Fibroblast of lung (primary cell): ENCODE results near the gene NUDT3. TPM values are rescaled to one million over a fixed set of nuclear protein-coding genes. Genes with fewer than 3 reads are reported as not detected.

ENCODE experiments used
- DNase-seq, 2 donors: peaks; one replicate each; pipeline versions ENCODE4 v3.0.0 to v3.0.0-alpha.2; 2010; ENCODE audit warnings: low read depth in 2 of 2
- H2AFZ ChIP-seq: 2 replicates; pipeline ENCODE4 v1.5.1; 2012; ENCODE audit warnings: low read length, control low read depth, inconsistent platforms
- H3K27ac ChIP-seq: 2 replicates; pipeline ENCODE4 v1.5.1; 2011; ENCODE audit warnings: low read length, control low read depth; ENCODE audit not compliant: insufficient read depth
- H3K27me3 ChIP-seq: 2 replicates; pipeline ENCODE4 v1.5.1; 2011; ENCODE audit warnings: mild to moderate bottlenecking, low read length; ENCODE audit not compliant: control insufficient read depth, insufficient read depth
- H3K36me3 ChIP-seq: 2 replicates; pipeline ENCODE4 v1.5.1; 2011; ENCODE audit warnings: low read length; ENCODE audit not compliant: control insufficient read depth, insufficient read depth
- H3K4me1 ChIP-seq: 2 replicates; pipeline ENCODE4 v1.5.1; 2011; ENCODE audit warnings: low read length; ENCODE audit not compliant: control insufficient read depth, insufficient read depth; ENCODE audit errors: extremely low read depth
- H3K4me2 ChIP-seq: 2 replicates; pipeline ENCODE4 v1.5.1; 2011; ENCODE audit warnings: low read length, control low read depth; ENCODE audit not compliant: insufficient read depth; ENCODE audit errors: extremely low read depth
- H3K4me3 ChIP-seq, 4 experiments: fragments of 200-600 bp in 1 of 4; sonication (generic) in 1 of 4; replicated peaks in 1 of 4; 2 replicates each; pipeline ENCODE4 v1.5.1; 2011 to 2016; ENCODE audit warnings: low read length in 4 of 4, low read depth in 3 of 4, mild to moderate bottlenecking in 3 of 4, control low read depth in 2 of 4, inconsistent platforms in 1 of 4, mixed read lengths in 1 of 4; ENCODE audit not compliant: insufficient read depth in 1 of 4; ENCODE audit errors: control extremely low read depth in 1 of 4
- H3K79me2 ChIP-seq: 2 replicates; pipeline ENCODE4 v1.5.1; 2012; ENCODE audit warnings: mild to moderate bottlenecking, low read length, inconsistent platforms; ENCODE audit not compliant: control insufficient read depth, insufficient read depth
- H3K9ac ChIP-seq: 2 replicates; pipeline ENCODE4 v1.5.1; 2011; ENCODE audit warnings: mild to moderate bottlenecking, low read length, control low read depth; ENCODE audit not compliant: insufficient read depth
- H3K9me3 ChIP-seq: 2 replicates; pipeline ENCODE4 v1.5.1; 2012; ENCODE audit warnings: low read depth, low read length; ENCODE audit not compliant: control insufficient read depth, insufficient read depth
- H4K20me1 ChIP-seq: 2 replicates; pipeline ENCODE4 v1.5.1; 2011; ENCODE audit warnings: low read length; ENCODE audit not compliant: control insufficient read depth, insufficient read depth; ENCODE audit errors: extremely low read depth
- CTCF ChIP-seq, 2 donors: IDR thresholded peaks in 1 of 2; conservative IDR thresholded peaks in 1 of 2; 1 replicate in 1 of 2; 2 replicates in 1 of 2; pipeline ENCODE4 v1.5.1; 2011 to 2012; ENCODE audit warnings: low read length in 2 of 2, control low read depth in 1 of 2, inconsistent platforms in 1 of 2, low read depth in 1 of 2, mild to moderate bottlenecking in 1 of 2
- EZH2 ChIP-seq: IDR thresholded peaks from 2 replicates; pipeline ENCODE4 v1.5.1; 2012; ENCODE audit warnings: low read length, control low read depth, mild to moderate bottlenecking; ENCODE audit errors: missing control alignments
- polyA plus RNA-seq, 2 donors: library from polyadenylated mRNA; depleted of rRNA in 1 of 2; stranded (reverse) in 1 of 2; unstranded in 1 of 2; fragments of >200 nt; gene quantifications; 2 replicates each; pipeline ENCODE4 v1.2.1, GENCODE V29; 2011 to 2012; ENCODE audit warnings: missing spikeins in 1 of 2
- total RNA-seq: library from RNA; depleted of rRNA; stranded (reverse); fragments of >200 nt; gene quantifications from 2 replicates; pipeline ENCODE4 v1.2.1, GENCODE V29; 2014

Gene NUDT3
- total and polyA plus RNA-seq, 2 donors (not counting 1 experiment from before 2014, with no cell fraction given): 16.0 to 27.4 TPM

- no peak overlapping the region for H2AFZ ChIP-seq
- H3K9ac ChIP-seq: no peak overlapping the region
- TF ChIP-seq EZH2: no peak
- TF ChIP-seq CTCF (conservative IDR thresholded peaks at IDR 0.05 in 1 of 2, IDR thresholded peaks at IDR 0.05 in 1 of 2; ENCODE audit: low read depth in 1 of 2, low read length in 2 of 2): no peak
- no peak for DNase-seq
- H3K27me3 ChIP-seq: peaks cover 4% of the 10 kb centered on the region
- H3K4me2 ChIP-seq: no peak overlapping the region
- H3K9me3 ChIP-seq: no peaks in the 10 kb centered on the region
- H3K27ac ChIP-seq: no peak overlapping the region
- no peaks in the 10 kb centered on the region for H4K20me1 ChIP-seq
- H3K4me1 ChIP-seq: no peaks in the 10 kb centered on the region
- no peak overlapping the region for H3K4me3 ChIP-seq
- H3K79me2 ChIP-seq: no peaks in the 10 kb centered on the region
- no peaks in the 10 kb centered on the region for H3K36me3 ChIP-seq
Observed at GRCh38 chr6:34438705-34439104, 46.2 kb upstream of the NUDT3 start.

GRCh38 chr6:34437644-34437970 lies 45.1 kb upstream of the NUDT3 start:
- Histone ChIP-seq H2AFZ (no peak overlapping the region), H3K79me2 (no peaks in the 10 kb centered on the region), H3K27me3 (no peaks in the 10 kb centered on the region), H3K9me3 (no peaks in the 10 kb centered on the region), H3K4me2 (no peak overlapping the region), H3K4me1 (no peaks in the 10 kb centered on the region), H3K4me3 (no peak overlapping the region), H3K36me3 (no peaks in the 10 kb centered on the region), H3K27ac (no peak overlapping the region), H4K20me1 (no peaks in the 10 kb centered on the region), H3K9ac (no peak overlapping the region)
- DNase-seq: no peak
- TF ChIP-seq CTCF (conservative IDR thresholded peaks at IDR 0.05 in 1 of 2, IDR thresholded peaks at IDR 0.05 in 1 of 2; ENCODE audit: low read depth in 1 of 2, low read length in 2 of 2): no peak
- no peak for TF ChIP-seq EZH2

GRCh38 chr6:34436803-34437643 lies 44.6 kb upstream of the NUDT3 start:
- H3K9me3 ChIP-seq: no peaks in the 10 kb centered on the region
- H3K27me3 ChIP-seq: no peaks in the 10 kb centered on the region
- H3K79me2 ChIP-seq: no peaks in the 10 kb centered on the region
- no peak overlapping the region for H3K4me3 ChIP-seq
- no peak overlapping the region for H2AFZ ChIP-seq
- no peaks in the 10 kb centered on the region for H3K4me1 ChIP-seq
- no peak for DNase-seq
- H4K20me1 ChIP-seq: no peaks in the 10 kb centered on the region
- H3K9ac ChIP-seq: no peak overlapping the region
- H3K36me3 ChIP-seq: no peaks in the 10 kb centered on the region
- H3K4me2 ChIP-seq: no peak overlapping the region
- TF ChIP-seq CTCF (conservative IDR thresholded peaks at IDR 0.05 in 1 of 2, IDR thresholded peaks at IDR 0.05 in 1 of 2; ENCODE audit: low read depth in 1 of 2, low read length in 2 of 2) (no peak), EZH2 (no peak)
- H3K27ac ChIP-seq: no peak overlapping the region
